Ovary (tissue), 3 donors: ENCODE results near the gene ARPC4.

Experiments
- CTCF ChIP-seq, 3 donors: fragments of 450-650 bp in 2 of 3; fragments of 200-600 bp in 1 of 3; IDR thresholded peaks; one replicate each; pipeline versions ENCODE4 v1.5.1 to v1.8.0; 2016 to 2022; ENCODE audit warnings: antibody characterized with exemption in 3 of 3, mild to moderate bottlenecking in 1 of 3
- POLR2A ChIP-seq: fragments of 450-650 bp; IDR thresholded peaks from one replicate; pipeline ENCODE4 v1.6.1; 2017; ENCODE audit warnings: antibody characterized with exemption, mild to moderate bottlenecking, moderate library complexity
- donor health status: DM: no; HTN: no; CAD: no.

- TF ChIP-seq CTCF (IDR thresholded peaks at IDR 0.05) (no peak), POLR2A (no peak)
These were observed 24.6 kb downstream of the ARPC4 start for GRCh38 chr3:9817436-9817835.
